GM12878 (cell line): ENCODE data around the gene PTPN20. TPM values are rescaled to one million over a fixed set of nuclear protein-coding genes. Genes with fewer than 3 reads are reported as not detected.

Source experiments
- ATAC-seq: fragments of 200-7000 bp; cut with Tn5 transposase; 3 replicates; pipeline ENCODE4 v1.9.1; 2020; ENCODE audit warnings: mild to moderate bottlenecking, moderate library complexity
- BruUV-seq: library from RNA; stranded (reverse); fragments of 400-500 nt; replicated peaks from 2 replicates; lab custom pipeline; 2021; lab: Mats Ljungman, UMichigan
- CTCF ChIA-PET: fragments of 300-600 bp; sonication (Branson Sonifier 250); formaldehyde crosslinking; extraction: SDS; loops from one replicate; lab custom pipeline; 2021; ENCODE audit warnings: inconsistent platforms; lab: Yijun Ruan, JAX
- POLR2A ChIA-PET: fragments of 350-600 bp; formaldehyde crosslinking; extraction: SDS; loops from one replicate; lab custom pipeline; 2021; ENCODE audit warnings: inconsistent platforms; lab: Charles Lee
- RAD21 ChIA-PET: fragments of 300-600 bp; sonication (Branson Sonifier 250); formaldehyde crosslinking; loops from one replicate; lab custom pipeline; 2023; ENCODE audit warnings: antibody characterized with exemption; ENCODE audit not compliant: unreplicated experiment; lab: Charles Lee
- SMC1A ChIA-PET: fragments of 300-600 bp; sonication (Branson Sonifier 250); formaldehyde crosslinking; loops from one replicate; lab custom pipeline; 2023; ENCODE audit not compliant: unreplicated experiment, uncharacterized antibody; lab: Charles Lee
- DNase-seq: peaks from one replicate; pipeline ENCODE4 v3.0.0-alpha.2; 2011; ENCODE audit warnings: low read depth, low spot score
- FAIRE-seq: peaks from 3 replicates; lab custom pipeline; 2011; peaks lifted over from hg19 to GRCh38; lab: Jason Lieb, UNC
- H2AFZ ChIP-seq: 2 replicates; pipeline ENCODE4 v1.6.0; 2011; ENCODE audit warnings: low read depth, low read length, control low read depth; ENCODE audit not compliant: control insufficient read depth
- H3K27ac ChIP-seq: 2 replicates; pipeline ENCODE4 v1.5.1; 2011; ENCODE audit warnings: control low read depth; ENCODE audit not compliant: control insufficient read depth, insufficient read depth
- H3K27me3 ChIP-seq, 2 experiments: replicated peaks in 1 of 2; 2 replicates each; pipeline versions ENCODE4 v1.6.0 to v1.6.1; 2011; ENCODE audit warnings: low read length in 1 of 2; ENCODE audit not compliant: control insufficient read depth in 2 of 2, insufficient read depth in 2 of 2
- H3K36me3 ChIP-seq, 2 experiments: 2 replicates each; pipeline ENCODE4 v1.5.1; 2011; ENCODE audit warnings: low read length in 1 of 2; ENCODE audit not compliant: control insufficient read depth in 2 of 2, insufficient read depth in 2 of 2
- H3K4me1 ChIP-seq: 2 replicates; pipeline ENCODE4 v1.6.1; 2011; ENCODE audit warnings: mild to moderate bottlenecking, low read length, moderate library complexity, mixed read lengths; ENCODE audit not compliant: control insufficient read depth, insufficient read depth
- H3K4me2 ChIP-seq: 2 replicates; pipeline ENCODE4 v1.6.0; 2011; ENCODE audit warnings: control low read depth; ENCODE audit not compliant: control insufficient read depth, insufficient read depth
- H3K4me3 ChIP-seq: fragments of 200-600 bp; sonication (generic); 2 replicates; pipeline ENCODE4 v1.5.1; 2016
- H3K79me2 ChIP-seq: 2 replicates; pipeline ENCODE4 v1.6.0; 2011; ENCODE audit warnings: low read length; ENCODE audit not compliant: control insufficient read depth, insufficient read depth
- H3K9ac ChIP-seq: 2 replicates; pipeline ENCODE4 v1.8.0; 2011; ENCODE audit warnings: low read length, control low read depth, mixed read lengths; ENCODE audit not compliant: control insufficient read depth, insufficient read depth
- H3K9me3 ChIP-seq: replicated peaks from 3 replicates; pipeline ENCODE4 v1.5.1; 2011; ENCODE audit warnings: mild to moderate bottlenecking, low read length; ENCODE audit not compliant: control insufficient read depth, insufficient read depth
- H4K20me1 ChIP-seq: 2 replicates; pipeline ENCODE4 v1.6.0; 2011; ENCODE audit not compliant: control insufficient read depth, insufficient read depth
- IKZF1 ChIP-seq: fragments of 450-650 bp; conservative IDR thresholded peaks from 2 replicates; pipeline ENCODE4 v1.6.1; 2017; ENCODE audit warnings: antibody characterized with exemption, mild to moderate bottlenecking
- SMARCA5 ChIP-seq: fragments of 450-650 bp; IDR thresholded peaks from 2 replicates; pipeline ENCODE4 v1.6.1; 2017; ENCODE audit warnings: mild to moderate bottlenecking
- ZNF622 ChIP-seq: fragments of 450-650 bp; IDR thresholded peaks from 2 replicates; pipeline ENCODE4 v1.6.1; 2017; ENCODE audit warnings: mild to moderate bottlenecking, inconsistent platforms
- WGBS: methylation state at CpG from one replicate; pipeline ENCODE4 v1.1.6; 2016; ENCODE audit warnings: low lambda C conversion rate; ENCODE audit not compliant: insufficient replicate concordance, insufficient coverage; ENCODE audit errors: missing lambda C conversion rate; 5-methylcytosine and 5-hydroxymethylcytosine counted together
- in situ Hi-C: fragments of 300-500 bp; cut with MboI; formaldehyde crosslinking; loops from 9 replicates; pipeline ENCODE4 v1.14.3; 2018; ENCODE audit warnings: mixed read lengths
- intact Hi-C: fragments of 100-400 bp; cut with micrococcal nuclease; formaldehyde crosslinking; loops from one replicate; pipeline ENCODE4 v1.14.2; 2022; ENCODE audit not compliant: unreplicated experiment
- polyA plus RNA-seq, 11 experiments: library from polyadenylated mRNA; depleted of rRNA in 4 of 11; unstranded in 6 of 11; stranded (reverse) in 5 of 11; fragments of >200 nt; fragmentation: Nextera tagmentation in 4 of 11; fragmentation: Illumina TruSeq in 1 of 11; extraction: Ambion mirVana in 4 of 11; extraction: Trizol in 1 of 11; gene quantifications; 1 replicate in 1 of 11; 2 replicates in 10 of 11; pipeline versions ENCODE4 v1.2.1 to v1.2.3, GENCODE V29; 2011 to 2016; ENCODE audit warnings: inconsistent platforms in 2 of 11, missing spikeins in 2 of 11, low read depth in 1 of 11
- total RNA-seq, 4 experiments: library from RNA; depleted of rRNA in 3 of 4; stranded (reverse); fragments of >200 nt in 3 of 4; fragmentation: Illumina TruSeq in 1 of 4; extraction: Trizol in 1 of 4; gene quantifications; 2 replicates each; pipeline versions ENCODE4 v1.2.1 to v1.2.3, GENCODE V29; 2013 to 2021
- TF ChIP-seq, protein P1 (sequence below): fragments of 150-350 bp; IDR thresholded peaks from 2 replicates; pipeline ENCODE4 v1.6.1; 2016; ENCODE audit warnings: low read depth, low read length
- TF ChIP-seq, protein P2 (sequence below): fragments of 450-650 bp; IDR thresholded peaks from 2 replicates; pipeline ENCODE4 v1.6.1; 2016; ENCODE audit warnings: mild to moderate bottlenecking

PTPN20 gene
- total and polyA plus RNA-seq, 10 of the 15 experiments (the other 5 are each of a cell fraction or from before 2014, with no cell fraction given), result 0.04 to 3.4 (median 0.10) TPM; not detected in 4

DNA sequence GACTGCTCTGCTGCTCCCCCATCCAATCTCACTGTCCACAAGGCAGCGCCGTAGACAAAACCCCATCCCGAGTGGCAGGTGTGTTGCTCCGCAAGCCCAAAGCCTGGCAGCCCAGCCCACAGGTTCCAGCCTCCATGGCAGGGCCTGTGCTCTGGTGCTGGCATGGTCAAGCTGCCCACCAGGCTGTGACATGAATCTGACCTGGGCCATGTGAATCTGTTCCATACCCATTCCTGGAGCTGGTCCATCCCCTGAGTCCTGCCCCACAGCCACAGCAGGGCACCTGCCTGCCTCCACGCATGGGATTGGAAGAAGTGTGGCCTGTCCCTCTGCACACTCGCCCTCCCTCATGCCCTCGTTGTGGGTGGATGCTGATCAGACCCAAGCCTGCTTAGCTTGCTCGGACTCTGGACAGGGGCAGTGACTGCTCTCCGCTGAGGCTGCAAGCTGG lies 128.8 kb downstream of the PTPN20 start:
- WGBS, result 31% methylated on average over 9 of the region's 9 CpGs
- SMC1A ChIA-PET, result no interaction called here

More for the DNA sequence above, 128.8 kb downstream of the PTPN20 start:
- in situ Hi-C loops, result loop anchor here (5.0 kb wide), 1 partner anchor 267 kb away; no protein-coding TSS in a partner anchor
- H4K20me1 ChIP-seq, result no peaks in the 10 kb centered on the region
- no peaks in the 10 kb centered on the region for H3K9me3 ChIP-seq
- no peak overlapping the region for H3K4me3 ChIP-seq
- CTCF ChIA-PET, result interaction anchor here (1.2 to 1.6 kb wide), 2 partner anchors 8 to 15 kb away, joined by 5 read pairs; no protein-coding TSS in a partner anchor
- FAIRE-seq, result no peak
- TF ChIP-seq, protein P1, sequence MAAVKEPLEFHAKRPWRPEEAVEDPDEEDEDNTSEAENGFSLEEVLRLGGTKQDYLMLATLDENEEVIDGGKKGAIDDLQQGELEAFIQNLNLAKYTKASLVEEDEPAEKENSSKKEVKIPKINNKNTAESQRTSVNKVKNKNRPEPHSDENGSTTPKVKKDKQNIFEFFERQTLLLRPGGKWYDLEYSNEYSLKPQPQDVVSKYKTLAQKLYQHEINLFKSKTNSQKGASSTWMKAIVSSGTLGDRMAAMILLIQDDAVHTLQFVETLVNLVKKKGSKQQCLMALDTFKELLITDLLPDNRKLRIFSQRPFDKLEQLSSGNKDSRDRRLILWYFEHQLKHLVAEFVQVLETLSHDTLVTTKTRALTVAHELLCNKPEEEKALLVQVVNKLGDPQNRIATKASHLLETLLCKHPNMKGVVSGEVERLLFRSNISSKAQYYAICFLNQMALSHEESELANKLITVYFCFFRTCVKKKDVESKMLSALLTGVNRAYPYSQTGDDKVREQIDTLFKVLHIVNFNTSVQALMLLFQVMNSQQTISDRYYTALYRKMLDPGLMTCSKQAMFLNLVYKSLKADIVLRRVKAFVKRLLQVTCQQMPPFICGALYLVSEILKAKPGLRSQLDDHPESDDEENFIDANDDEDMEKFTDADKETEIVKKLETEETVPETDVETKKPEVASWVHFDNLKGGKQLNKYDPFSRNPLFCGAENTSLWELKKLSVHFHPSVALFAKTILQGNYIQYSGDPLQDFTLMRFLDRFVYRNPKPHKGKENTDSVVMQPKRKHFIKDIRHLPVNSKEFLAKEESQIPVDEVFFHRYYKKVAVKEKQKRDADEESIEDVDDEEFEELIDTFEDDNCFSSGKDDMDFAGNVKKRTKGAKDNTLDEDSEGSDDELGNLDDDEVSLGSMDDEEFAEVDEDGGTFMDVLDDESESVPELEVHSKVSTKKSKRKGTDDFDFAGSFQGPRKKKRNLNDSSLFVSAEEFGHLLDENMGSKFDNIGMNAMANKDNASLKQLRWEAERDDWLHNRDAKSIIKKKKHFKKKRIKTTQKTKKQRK, result no peak
- TF ChIP-seq IKZF1, result no peak
- no peak for TF ChIP-seq ZNF622
- no peak for TF ChIP-seq SMARCA5
- TF ChIP-seq, protein P2, sequence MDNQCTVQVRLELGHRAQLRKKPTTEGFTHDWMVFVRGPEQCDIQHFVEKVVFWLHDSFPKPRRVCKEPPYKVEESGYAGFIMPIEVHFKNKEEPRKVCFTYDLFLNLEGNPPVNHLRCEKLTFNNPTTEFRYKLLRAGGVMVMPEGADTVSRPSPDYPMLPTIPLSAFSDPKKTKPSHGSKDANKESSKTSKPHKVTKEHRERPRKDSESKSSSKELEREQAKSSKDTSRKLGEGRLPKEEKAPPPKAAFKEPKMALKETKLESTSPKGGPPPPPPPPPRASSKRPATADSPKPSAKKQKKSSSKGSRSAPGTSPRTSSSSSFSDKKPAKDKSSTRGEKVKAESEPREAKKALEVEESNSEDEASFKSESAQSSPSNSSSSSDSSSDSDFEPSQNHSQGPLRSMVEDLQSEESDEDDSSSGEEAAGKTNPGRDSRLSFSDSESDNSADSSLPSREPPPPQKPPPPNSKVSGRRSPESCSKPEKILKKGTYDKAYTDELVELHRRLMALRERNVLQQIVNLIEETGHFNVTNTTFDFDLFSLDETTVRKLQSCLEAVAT, result no peak
- TF ChIP-seq, all 136 proteins: peak for 0
- no peaks in the 10 kb centered on the region for H3K36me3 ChIP-seq
- peaks cover 2 to 4% of the 10 kb centered on the region in 2 experiments; a peak in 3 of 4 replicates for H3K27me3 ChIP-seq
- H3K9ac ChIP-seq, result no peak overlapping the region
- H3K4me2 ChIP-seq, result no peak overlapping the region
- H3K27ac ChIP-seq, result no peak overlapping the region
- no TSS peak for BruUV-seq
- no peak for ATAC-seq
- intact Hi-C loops, result no loop called here
- no peak for DNase-seq
- H3K4me1 ChIP-seq, result no peaks in the 10 kb centered on the region
- RAD21 ChIA-PET, result no interaction called here
- no peaks in the 10 kb centered on the region for H3K79me2 ChIP-seq
- no peak overlapping the region for H2AFZ ChIP-seq
- POLR2A ChIA-PET, result no interaction called here
